ENCODE data around the gene SCAPER.

DNA sequence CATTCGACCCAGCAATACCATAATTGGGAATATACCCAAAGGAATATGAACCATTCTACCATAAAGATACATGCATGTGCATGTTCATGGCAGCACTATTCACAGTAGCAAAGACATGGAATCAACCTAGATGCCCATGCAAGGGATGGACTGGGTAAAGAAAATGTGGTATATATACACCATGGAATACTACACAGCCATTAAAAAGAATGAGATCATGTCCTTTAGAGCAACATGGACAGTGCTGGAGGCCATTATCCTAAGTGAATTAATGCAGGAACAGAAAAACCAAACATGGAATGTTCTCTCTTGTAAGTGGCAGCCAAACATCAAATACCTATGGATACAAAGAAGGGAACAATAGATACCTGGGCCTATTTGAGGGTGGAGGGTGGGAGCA is 601.2 kb downstream of the SCAPER start:
- no peak for TF ChIP-seq SP1 (IDR thresholded peaks at IDR 0.05)
- no peak for TF ChIP-seq FOXA1 (IDR thresholded peaks at IDR 0.05)
- no peak for TF ChIP-seq FOXK2 (IDR thresholded peaks at IDR 0.05)
- no peak for TF ChIP-seq L3MBTL2 (conservative IDR thresholded peaks at IDR 0.05)
- TF ChIP-seq CTBP1 (IDR thresholded peaks at IDR 0.05; ENCODE audit: borderline replicate concordance) = no peak
- no peak for TF ChIP-seq FOXM1 (IDR thresholded peaks at IDR 0.05; ENCODE audit: borderline replicate concordance)

Measured in HEK293T (cell line).